ENCODE data around the gene CDK6.
A peak's percentile ranks its signal among the peaks of the same experiment; 100 is the strongest.

Gene CDK6

GRCh38 chr7:92680442-92680841, 155.9 kb downstream of the CDK6 start:
- no peak for DNase-seq (ENCODE audit: low read depth)

- DNase-seq (ENCODE audit: low read depth) = no peak
Measured at GRCh38 chr7:92678291-92678920, 158.0 kb downstream of the CDK6 start.

- DNase-seq (ENCODE audit: low read depth) = no peak
Measured at GRCh38 chr7:92674379-92674778, 162.0 kb downstream of the CDK6 start.

GRCh38 chr7:92671505-92672169, 164.7 kb downstream of the CDK6 start:
- no peak for DNase-seq (ENCODE audit: low read depth)

GRCh38 chr7:92670204-92670851, 166.0 kb downstream of the CDK6 start:
- no peak for DNase-seq (ENCODE audit: low read depth)

- DNase-seq (ENCODE audit: low read depth) = peak; percentile 9
Measured at GRCh38 chr7:92669616-92670165, 166.7 kb downstream of the CDK6 start.

GRCh38 chr7:92668564-92668963, 167.8 kb downstream of the CDK6 start:
- no peak for DNase-seq (ENCODE audit: low read depth)

GRCh38 chr7:92667816-92668535, 168.4 kb downstream of the CDK6 start:
- DNase-seq (ENCODE audit: low read depth) = no peak

- no peak for DNase-seq (ENCODE audit: low read depth)
Measured at GRCh38 chr7:92665926-92666325, 170.4 kb downstream of the CDK6 start.

GRCh38 chr7:92661651-92662050, 174.7 kb downstream of the CDK6 start:
- no peak for DNase-seq (ENCODE audit: low read depth)

- no peak for DNase-seq (ENCODE audit: low read depth)
Measured at GRCh38 chr7:92658671-92659070, 177.7 kb downstream of the CDK6 start.

- no peak for DNase-seq (ENCODE audit: low read depth)
Measured at GRCh38 chr7:92657391-92657790, 179.0 kb downstream of the CDK6 start.

- no peak for DNase-seq (ENCODE audit: low read depth)
Measured at GRCh38 chr7:92656121-92656520, 180.3 kb downstream of the CDK6 start.

- DNase-seq (ENCODE audit: low read depth) = no peak
Measured at GRCh38 chr7:92655346-92655884, 181.0 kb downstream of the CDK6 start.

GRCh38 chr7:92653136-92653535, 183.2 kb downstream of the CDK6 start:
- no peak for DNase-seq (ENCODE audit: low read depth)

GRCh38 chr7:92652536-92652935, 183.8 kb downstream of the CDK6 start:
- DNase-seq (ENCODE audit: low read depth) = no peak

GRCh38 chr7:92650391-92650790, 186.0 kb downstream of the CDK6 start:
- DNase-seq (ENCODE audit: low read depth) = no peak

- no peak for DNase-seq (ENCODE audit: low read depth)
Measured at GRCh38 chr7:92648067-92648466, 188.3 kb downstream of the CDK6 start.

GRCh38 chr7:92647652-92648051, 188.7 kb downstream of the CDK6 start:
- DNase-seq (ENCODE audit: low read depth) = no peak

- no peak for DNase-seq (ENCODE audit: low read depth)
Measured at GRCh38 chr7:92647011-92647625, 189.3 kb downstream of the CDK6 start.

- DNase-seq (ENCODE audit: low read depth) = no peak
Measured at GRCh38 chr7:92645114-92646061, 191.0 kb downstream of the CDK6 start.

Measured in fibroblast of the conjunctiva (primary cell).